IPS-15b (cell line): ENCODE results near the gene KCP.

Source experiments
- H3K27me3 ChIP-seq: one replicate; pipeline ENCODE4 v1.6.1; 2013; ENCODE audit warnings: low read length; ENCODE audit not compliant: control insufficient read depth, insufficient read depth
- H3K36me3 ChIP-seq: one replicate; pipeline ENCODE4 v1.6.1; 2013; ENCODE audit warnings: low read length; ENCODE audit not compliant: control insufficient read depth, insufficient read depth
- H3K4me1 ChIP-seq: one replicate; pipeline ENCODE4 v1.6.1; 2013; ENCODE audit warnings: mild to moderate bottlenecking, low read length; ENCODE audit not compliant: control insufficient read depth, insufficient read depth
- H3K4me3 ChIP-seq: one replicate; pipeline ENCODE4 v1.5.1; 2013; ENCODE audit warnings: low read depth, low read length
- H3K9ac ChIP-seq: one replicate; pipeline ENCODE4 v1.6.1; 2013; ENCODE audit warnings: low read depth, mild to moderate bottlenecking, low read length
- H3K9me3 ChIP-seq: one replicate; pipeline ENCODE4 v1.6.1; 2013; ENCODE audit warnings: mild to moderate bottlenecking, low read length; ENCODE audit not compliant: control insufficient read depth, insufficient read depth

Gene KCP

DNA sequence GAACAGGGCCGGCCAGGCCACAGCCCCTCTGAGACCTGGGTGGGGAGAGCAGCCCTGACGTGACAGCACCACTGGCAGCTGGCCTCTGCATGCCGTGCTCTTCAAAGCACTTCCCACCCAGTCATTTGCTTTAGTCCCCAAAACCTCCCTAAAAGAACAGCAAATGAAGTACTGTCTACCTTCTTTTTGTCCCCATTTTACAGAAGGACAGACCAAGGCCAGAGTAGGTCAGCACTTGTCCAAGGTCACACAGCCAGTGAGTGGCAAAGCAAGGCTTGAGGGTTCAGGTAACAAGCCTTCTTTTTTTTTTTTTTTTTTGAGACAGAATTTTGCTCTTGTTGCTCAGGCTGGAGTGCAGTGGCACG, 32.8 kb downstream of the KCP start:
- H3K4me1 ChIP-seq, result peaks cover 2% of the 10 kb centered on the region
- H3K4me3 ChIP-seq, result no peak overlapping the region
- H3K27me3 ChIP-seq, result no peaks in the 10 kb centered on the region
- no peaks in the 10 kb centered on the region for H3K9me3 ChIP-seq
- no peaks in the 10 kb centered on the region for H3K36me3 ChIP-seq
- H3K9ac ChIP-seq, result no peak overlapping the region

DNA sequence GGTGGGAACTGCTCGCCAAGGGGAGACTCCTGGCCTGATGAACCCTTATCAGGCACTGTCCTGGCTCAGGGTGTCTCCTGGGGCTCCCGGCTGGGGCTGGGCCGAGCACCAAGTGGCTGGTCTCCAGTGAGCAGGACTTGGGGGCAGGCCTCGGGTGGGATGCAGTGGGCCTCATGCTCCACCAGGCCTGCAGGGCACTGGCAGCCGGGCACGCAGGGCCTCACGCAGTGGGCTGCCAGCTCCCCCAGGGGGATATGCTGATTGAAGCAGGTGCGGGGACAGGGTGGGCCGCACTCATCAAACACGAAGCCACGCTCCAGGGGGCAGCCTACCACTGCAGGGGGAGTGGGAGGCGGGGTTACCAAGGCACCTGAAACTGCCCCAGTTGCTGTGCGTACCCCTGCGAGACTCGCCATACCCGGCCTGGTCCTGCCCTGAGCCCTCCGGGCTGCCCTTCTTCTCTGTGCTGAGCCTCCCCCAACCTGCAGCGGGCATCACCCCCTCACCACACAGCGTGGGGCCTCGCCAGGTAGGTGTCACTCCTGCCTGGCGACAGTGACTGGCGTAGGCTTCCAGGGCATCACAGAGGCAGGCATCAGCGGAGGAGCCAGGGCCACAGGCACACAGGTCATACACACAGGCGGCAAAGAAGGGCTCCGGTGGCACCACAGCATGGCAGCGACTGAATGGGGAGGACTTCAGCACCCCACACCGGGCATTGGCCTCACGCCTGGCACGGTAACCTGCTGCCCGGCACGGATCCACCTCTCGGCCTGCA, 33.3 kb downstream of the KCP start:
- Histone ChIP-seq H3K4me1 (peaks cover 2% of the 10 kb centered on the region), H3K36me3 (no peaks in the 10 kb centered on the region), H3K9me3 (no peaks in the 10 kb centered on the region), H3K4me3 (no peak overlapping the region), H3K9ac (no peak overlapping the region), H3K27me3 (no peaks in the 10 kb centered on the region)

DNA sequence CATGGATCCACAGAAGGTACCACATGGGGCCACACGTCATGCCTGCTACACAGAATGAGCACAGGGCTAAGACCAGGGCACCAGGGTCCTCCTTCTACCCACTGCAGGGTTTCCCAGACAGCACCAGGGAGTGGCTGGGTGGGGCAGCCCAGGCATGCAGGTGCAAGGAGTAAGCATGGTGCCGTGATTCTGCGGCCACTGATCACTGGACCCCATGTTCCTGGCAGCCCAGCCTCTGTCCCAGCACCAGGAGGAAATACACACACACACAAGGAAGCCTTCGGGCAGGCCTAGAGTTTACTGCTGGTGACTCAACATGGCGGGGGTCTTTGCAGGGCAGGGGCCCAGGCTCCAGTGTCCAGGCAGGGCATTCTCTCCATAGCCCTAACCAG, 33.9 kb downstream of the KCP start:
- H3K36me3 ChIP-seq, result no peaks in the 10 kb centered on the region
- H3K9ac ChIP-seq, result no peak overlapping the region
- no peak overlapping the region for H3K4me3 ChIP-seq
- peaks cover 2% of the 10 kb centered on the region for H3K4me1 ChIP-seq
- no peaks in the 10 kb centered on the region for H3K27me3 ChIP-seq
- H3K9me3 ChIP-seq, result no peaks in the 10 kb centered on the region

DNA sequence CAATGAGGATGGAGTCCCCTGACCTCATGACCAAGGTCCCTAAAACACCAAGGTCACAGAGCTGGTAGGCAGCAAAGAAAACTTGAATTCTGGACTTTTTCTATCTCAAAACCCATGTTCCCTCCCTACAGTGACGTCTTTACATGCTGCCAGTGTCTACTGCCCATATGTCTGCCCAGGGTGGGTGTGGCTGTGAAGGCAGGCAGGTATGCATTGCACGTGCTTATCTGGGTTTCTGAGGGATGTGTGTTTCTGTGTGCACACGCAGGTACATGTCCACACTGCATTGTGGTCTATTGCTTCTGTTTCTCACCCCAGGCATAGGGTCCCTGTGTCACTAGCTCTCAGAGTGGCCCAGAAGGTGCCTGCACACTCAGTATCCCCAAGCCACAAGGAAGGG, 34.4 kb downstream of the KCP start:
- Histone ChIP-seq H3K36me3 (no peaks in the 10 kb centered on the region), H3K9ac (no peak overlapping the region), H3K9me3 (no peaks in the 10 kb centered on the region), H3K4me3 (no peak overlapping the region), H3K4me1 (peaks cover 2% of the 10 kb centered on the region), H3K27me3 (peaks cover 1% of the 10 kb centered on the region)

DNA sequence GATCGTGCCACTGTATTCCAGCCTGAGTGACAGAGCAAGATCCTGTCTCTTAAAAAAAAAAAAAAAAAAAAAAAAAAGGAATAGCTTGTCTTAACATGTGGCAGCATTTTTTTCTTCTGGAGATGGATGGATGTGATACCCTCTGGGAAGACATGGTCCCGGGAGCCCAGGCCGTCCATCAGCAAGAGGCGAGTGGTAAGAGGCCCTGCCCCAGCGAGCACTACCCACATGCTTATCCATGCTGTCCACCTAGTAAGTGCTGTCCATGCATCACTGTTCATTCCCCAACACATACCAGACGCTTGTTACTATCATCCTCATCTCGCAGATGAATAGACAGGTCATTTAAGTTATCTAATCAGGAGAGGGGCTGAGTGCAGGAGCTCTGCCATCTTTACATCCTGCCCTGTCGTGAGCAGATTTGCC, 35.0 kb downstream of the KCP start:
- Histone ChIP-seq H3K9ac (no peak overlapping the region), H3K4me1 (peaks cover 2% of the 10 kb centered on the region), H3K27me3 (peaks cover 7% of the 10 kb centered on the region), H3K36me3 (no peaks in the 10 kb centered on the region), H3K9me3 (no peaks in the 10 kb centered on the region), H3K4me3 (no peak overlapping the region)

DNA sequence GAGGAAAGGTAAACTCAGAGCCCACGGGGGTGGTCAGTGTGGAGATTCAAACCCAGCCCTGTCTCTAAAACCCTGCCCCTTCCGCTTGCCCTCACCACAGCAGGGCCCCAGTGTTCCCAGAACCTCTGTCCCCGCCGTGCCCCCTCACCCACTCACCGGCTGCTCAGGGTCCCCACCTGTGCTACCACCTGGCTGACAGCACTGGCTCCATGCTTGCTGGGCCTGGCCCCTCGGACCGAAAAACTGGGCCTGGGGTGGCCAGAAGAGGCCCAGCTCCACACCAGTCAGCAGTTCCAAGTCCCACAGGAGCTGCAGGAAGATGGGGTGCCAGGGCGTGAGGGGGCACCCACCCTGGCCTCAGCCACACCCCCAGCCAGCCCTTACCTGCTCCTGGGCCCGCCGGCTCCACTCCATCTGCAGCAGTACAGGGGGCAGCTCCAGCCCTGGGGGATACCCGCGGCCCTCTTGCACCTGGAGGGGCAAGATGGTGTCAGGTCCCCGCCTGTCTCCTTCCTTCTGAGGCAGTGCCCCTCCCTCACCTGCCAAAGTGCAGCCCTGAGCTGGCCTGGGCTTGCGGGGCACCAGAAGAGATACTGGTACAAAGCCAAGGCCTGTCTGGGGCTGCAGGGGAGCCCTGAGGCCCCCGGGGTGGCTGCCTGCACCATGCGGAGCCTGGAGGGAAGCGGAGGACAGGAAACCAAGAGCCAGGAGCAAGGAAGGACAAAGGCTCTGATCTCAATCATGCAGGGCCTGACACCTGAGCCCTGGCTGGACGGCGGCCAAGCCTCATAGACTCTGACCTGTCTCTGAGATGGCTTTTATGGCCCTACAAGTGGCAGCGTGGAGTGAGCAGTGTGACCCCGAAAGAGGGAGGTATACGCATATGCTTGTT, 36.1 kb downstream of the KCP start:
- H3K4me1 ChIP-seq, result peaks cover 4% of the 10 kb centered on the region
- no peak overlapping the region for H3K9ac ChIP-seq
- H3K4me3 ChIP-seq, result no peak overlapping the region
- H3K9me3 ChIP-seq, result no peaks in the 10 kb centered on the region
- H3K36me3 ChIP-seq, result no peaks in the 10 kb centered on the region
- peaks cover 14% of the 10 kb centered on the region for H3K27me3 ChIP-seq

DNA sequence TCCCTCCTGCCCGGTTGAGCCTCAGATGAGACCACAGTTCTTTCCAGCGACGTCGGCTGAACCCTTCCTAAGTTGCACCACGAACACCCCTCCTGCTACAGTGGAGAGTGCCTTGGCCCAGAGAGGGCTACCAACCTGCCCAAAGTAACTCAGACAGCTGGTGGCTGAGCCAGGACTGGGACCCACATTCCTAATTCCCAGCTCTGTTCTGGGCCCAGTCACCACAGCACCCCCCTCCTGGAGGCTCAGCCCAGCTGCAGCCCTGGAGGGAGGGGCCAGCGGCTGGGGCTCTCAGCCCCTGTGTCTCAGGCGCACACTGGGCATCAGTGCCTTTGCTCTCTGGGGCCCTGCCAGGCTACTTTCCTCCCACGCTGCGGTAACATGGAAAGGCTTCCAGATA, 37.3 kb downstream of the KCP start:
- Histone ChIP-seq H3K9ac (no peak overlapping the region), H3K4me1 (peaks cover 6% of the 10 kb centered on the region), H3K4me3 (no peak overlapping the region), H3K9me3 (no peaks in the 10 kb centered on the region), H3K27me3 (peaks cover 19% of the 10 kb centered on the region), H3K36me3 (no peaks in the 10 kb centered on the region)

DNA sequence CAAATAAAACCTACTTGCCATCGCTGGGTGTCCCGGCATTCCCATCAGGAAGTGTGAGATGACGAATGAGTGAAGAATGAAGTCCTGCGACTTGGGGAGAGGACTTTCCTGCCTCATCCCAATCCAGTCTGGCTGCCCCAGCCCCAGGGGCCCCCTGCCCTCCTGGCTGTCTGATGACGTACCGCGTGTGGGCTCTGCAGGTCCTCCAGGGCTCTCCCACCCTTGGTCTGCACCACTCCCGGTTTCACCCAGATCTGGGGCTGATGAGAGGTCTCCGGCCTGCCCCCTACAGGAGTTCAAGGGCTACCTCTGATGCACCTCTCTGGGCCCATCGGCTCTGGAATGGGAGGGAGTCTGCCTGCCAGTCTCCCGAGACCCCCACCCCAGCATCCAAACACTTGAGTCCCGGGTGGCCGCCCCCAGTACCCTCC, 38.1 kb downstream of the KCP start:
- Histone ChIP-seq H3K9ac (no peak overlapping the region), H3K4me1 (peaks cover 9% of the 10 kb centered on the region), H3K27me3 (peaks cover 23% of the 10 kb centered on the region), H3K9me3 (no peaks in the 10 kb centered on the region), H3K36me3 (no peaks in the 10 kb centered on the region), H3K4me3 (no peak overlapping the region)

DNA sequence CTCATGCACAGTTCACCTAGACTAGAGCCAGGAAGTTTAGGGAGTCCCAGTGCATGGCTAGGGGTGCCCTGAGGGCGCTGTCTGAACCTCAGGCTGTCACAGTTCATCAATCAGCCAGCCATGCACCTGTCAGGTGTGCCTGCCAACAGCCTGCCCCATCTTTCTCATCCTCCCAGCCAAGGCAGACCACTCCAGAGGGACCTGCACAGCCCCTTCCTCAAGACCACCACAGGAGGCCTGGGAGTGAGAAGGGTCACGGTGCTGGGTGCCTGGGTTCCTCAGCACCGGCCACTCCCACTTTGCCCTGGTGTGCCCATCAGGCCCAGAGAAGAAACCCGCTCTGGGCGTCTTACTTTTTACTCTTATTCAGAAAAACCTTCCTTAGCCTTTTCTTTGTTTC, 39.5 kb downstream of the KCP start:
- H3K4me1 ChIP-seq, result peaks cover 9% of the 10 kb centered on the region
- no peaks in the 10 kb centered on the region for H3K9me3 ChIP-seq
- peaks cover 1% of the 10 kb centered on the region for H3K36me3 ChIP-seq
- no peak overlapping the region for H3K4me3 ChIP-seq
- H3K9ac ChIP-seq, result no peak overlapping the region
- H3K27me3 ChIP-seq, result peaks cover 26% of the 10 kb centered on the region

DNA sequence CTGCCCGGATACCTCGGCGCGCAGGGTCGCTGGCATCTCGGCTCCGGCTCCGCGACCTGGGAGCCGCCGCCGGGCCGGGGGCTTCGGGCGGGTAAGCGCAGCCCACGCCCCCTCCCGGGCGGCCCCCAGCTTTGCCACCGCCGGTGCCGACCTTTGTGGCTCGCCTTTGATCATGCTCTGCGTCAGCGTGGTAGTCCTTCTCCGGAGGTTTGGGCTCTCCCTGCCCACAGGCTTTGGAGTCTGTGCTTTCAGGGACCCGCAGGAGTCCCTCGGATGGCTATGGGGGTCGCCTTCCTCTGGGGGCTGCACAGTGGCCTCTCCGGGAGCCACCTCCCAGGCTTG, 40.6 kb downstream of the KCP start:
- peak overlapping the region; percentile 60 for H3K9ac ChIP-seq
- no peaks in the 10 kb centered on the region for H3K9me3 ChIP-seq
- peaks cover 11% of the 10 kb centered on the region for H3K36me3 ChIP-seq
- peaks cover 9% of the 10 kb centered on the region for H3K4me1 ChIP-seq
- H3K27me3 ChIP-seq, result peaks cover 26% of the 10 kb centered on the region
- peak overlapping the region; percentile 55 for H3K4me3 ChIP-seq

DNA sequence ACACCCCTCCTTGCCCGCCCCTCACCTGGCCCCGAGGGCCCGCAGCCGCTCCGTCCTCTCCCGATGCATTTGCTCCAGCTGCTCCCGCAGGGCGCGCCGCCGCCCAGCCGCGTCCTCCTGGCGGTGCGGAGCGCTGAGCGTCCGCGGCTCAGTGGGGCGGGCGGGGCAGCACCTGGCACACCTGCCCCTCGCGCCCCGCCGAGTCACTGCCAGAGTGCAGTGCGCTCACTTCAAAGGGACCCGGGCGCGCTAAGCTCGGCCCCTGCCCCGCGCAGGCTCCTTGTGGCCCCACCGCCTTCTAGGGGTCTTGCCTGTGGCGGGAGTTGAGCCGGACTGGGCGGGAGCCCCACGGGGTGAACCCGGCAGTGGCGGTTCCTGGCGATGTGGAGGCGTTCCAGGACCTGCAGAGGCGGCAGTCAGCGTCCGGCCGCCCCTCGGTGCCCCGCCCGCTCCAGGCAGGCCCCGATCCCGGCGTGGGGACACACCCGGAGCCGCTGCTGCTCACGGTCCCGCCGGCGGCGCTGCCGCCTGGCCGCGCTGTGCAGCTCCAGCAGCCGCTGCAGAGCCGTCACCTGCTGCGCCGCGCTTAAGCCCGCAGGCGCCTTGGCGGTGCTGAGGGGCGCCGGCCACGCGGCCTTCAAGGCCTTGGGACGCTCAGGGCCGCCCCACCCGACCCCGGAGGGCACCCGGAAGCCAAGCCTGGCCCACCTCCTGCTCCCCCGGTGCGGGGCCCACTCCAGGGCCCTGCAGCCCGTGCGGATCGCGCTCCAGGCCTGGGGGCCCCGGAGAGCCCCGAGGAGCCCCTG, 41.2 kb downstream of the KCP start:
- Histone ChIP-seq H3K4me1 (peaks cover 9% of the 10 kb centered on the region), H3K9ac (peak overlapping the region; percentile 60), H3K27me3 (peaks cover 26% of the 10 kb centered on the region), H3K4me3 (peak overlapping the region; percentile 55), H3K36me3 (peaks cover 13% of the 10 kb centered on the region), H3K9me3 (no peaks in the 10 kb centered on the region)
